Endodermal cell (in vitro differentiated cells): ENCODE measurements around the gene RBMS1. TPM values are rescaled to one million over a fixed set of nuclear protein-coding genes. Genes with fewer than 3 reads are reported as not detected.

ENCODE experiments used
- DNase-seq: peaks from one replicate; pipeline ENCODE4 v3.0.0-alpha.2; 2017
- H3K27ac ChIP-seq: 2 replicates; pipeline ENCODE4 v1.5.1; 2013; ENCODE audit warnings: mild to moderate bottlenecking, low read depth, low read length, moderate library complexity
- H3K27me3 ChIP-seq: 2 replicates; pipeline ENCODE4 v1.6.1; 2013; ENCODE audit warnings: mild to moderate bottlenecking, low read length, moderate library complexity; ENCODE audit not compliant: insufficient read depth, control insufficient read depth, poor library complexity, severe bottlenecking
- H3K36me3 ChIP-seq: 2 replicates; pipeline ENCODE4 v1.7.0; 2013; ENCODE audit warnings: mild to moderate bottlenecking, low read length, moderate library complexity; ENCODE audit not compliant: control insufficient read depth, insufficient read depth
- H3K4me1 ChIP-seq: one replicate; pipeline ENCODE4 v1.7.0; 2013; ENCODE audit warnings: low read length; ENCODE audit not compliant: control insufficient read depth, insufficient read depth
- H3K4me3 ChIP-seq: 2 replicates; pipeline ENCODE4 v1.5.1; 2013; ENCODE audit warnings: mild to moderate bottlenecking, low read length, moderate library complexity
- H3K9ac ChIP-seq: 2 replicates; pipeline ENCODE4 v1.6.1; 2013; ENCODE audit warnings: mild to moderate bottlenecking, low read length, moderate library complexity; ENCODE audit not compliant: poor library complexity, severe bottlenecking; ENCODE audit errors: extremely low read depth
- H3K9me3 ChIP-seq: 2 replicates; pipeline ENCODE4 v1.6.1; 2013; ENCODE audit warnings: mild to moderate bottlenecking, low read length, moderate library complexity; ENCODE audit not compliant: control insufficient read depth
- H3K27ac Mint-ChIP-seq: 2 replicates; pipeline ENCODE4 v1.8.0; 2020; ENCODE audit warnings: mixed read lengths
- H3K27me3 Mint-ChIP-seq: 2 replicates; pipeline ENCODE4 v1.8.0; 2021; ENCODE audit warnings: mild to moderate bottlenecking, mixed read lengths; ENCODE audit not compliant: insufficient read depth
- H3K36me3 Mint-ChIP-seq: 2 replicates; pipeline ENCODE4 v1.8.0; 2020; ENCODE audit warnings: low read depth, mixed read lengths
- H3K4me1 Mint-ChIP-seq: 2 replicates; pipeline ENCODE4 v1.8.0; 2020; ENCODE audit warnings: mixed read lengths
- H3K4me3 Mint-ChIP-seq: 2 replicates; pipeline ENCODE4 v1.8.0; 2020; ENCODE audit warnings: mild to moderate bottlenecking, moderate library complexity, mixed read lengths
- H3K9me3 Mint-ChIP-seq: 2 replicates; pipeline ENCODE4 v1.8.0; 2020; ENCODE audit warnings: mild to moderate bottlenecking, mixed read lengths
- WGBS, 2 experiments: methylation state at CpG; one replicate each; pipeline versions ENCODE4 v1.1.5 to v1.1.7; 2013; ENCODE audit warnings: missing lambda C conversion rate in 2 of 2, mixed read lengths in 1 of 2; ENCODE audit not compliant: insufficient coverage in 1 of 2, insufficient read length in 1 of 2; 5-methylcytosine and 5-hydroxymethylcytosine counted together
- total RNA-seq, 2 donors: library from RNA; stranded (reverse); fragmentation: NEBNext Ultra II Directional in 1 of 2; extraction: Animal tissue kit (Norgen Biotek cat#: 25700) in 1 of 2; gene quantifications; 2 replicates in 1 of 2; 3 replicates in 1 of 2; pipeline ENCODE4 v1.2.1, GENCODE V29; 2021
- TF ChIP-seq, protein P1 (sequence below): fragments of 200-600 bp; sonication (generic); conservative IDR thresholded peaks from 2 replicates; pipeline ENCODE4 v1.5.0; 2021; ENCODE audit warnings: antibody characterized with exemption, mild to moderate bottlenecking

Gene RBMS1
- total RNA-seq, 2 donors from 2014 or later: 90.7 to 124 TPM

DNA sequence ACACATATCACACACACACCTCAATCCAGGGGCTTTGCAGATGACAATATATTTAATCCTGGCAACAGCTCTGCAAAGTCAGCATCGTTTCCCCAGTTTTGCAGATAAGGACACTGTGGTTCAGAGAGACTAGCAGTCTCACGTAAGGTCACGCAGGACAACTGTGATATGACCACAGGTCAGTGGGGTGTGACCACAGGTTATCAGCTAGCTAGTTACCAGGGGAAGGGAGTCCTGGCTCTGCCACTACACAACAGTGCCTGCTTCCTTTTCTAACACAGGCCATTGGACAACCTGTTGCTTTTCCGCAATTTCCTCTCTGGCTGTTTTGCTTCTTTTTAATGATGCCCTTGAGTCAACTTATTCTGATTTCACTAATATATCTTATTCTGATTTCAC, 33.3 kb downstream of the RBMS1 start:
- no peak overlapping the region for H3K27ac ChIP-seq
- H3K9ac ChIP-seq: no peak overlapping the region
- H3K27me3 ChIP-seq: no peaks in the 10 kb centered on the region
- no peaks in the 10 kb centered on the region for H3K9me3 ChIP-seq
- DNase-seq: no peak
- peaks cover 11% of the 10 kb centered on the region for H3K36me3 ChIP-seq
- Mint-ChIP-seq H3K27ac (no peak overlapping the region), H3K4me3 (no peak overlapping the region), H3K36me3 (peaks cover 24% of the 10 kb centered on the region), H3K27me3 (no peaks in the 10 kb centered on the region), H3K4me1 (peaks cover 6% of the 10 kb centered on the region), H3K9me3 (no peaks in the 10 kb centered on the region)
- TF ChIP-seq, protein P1, sequence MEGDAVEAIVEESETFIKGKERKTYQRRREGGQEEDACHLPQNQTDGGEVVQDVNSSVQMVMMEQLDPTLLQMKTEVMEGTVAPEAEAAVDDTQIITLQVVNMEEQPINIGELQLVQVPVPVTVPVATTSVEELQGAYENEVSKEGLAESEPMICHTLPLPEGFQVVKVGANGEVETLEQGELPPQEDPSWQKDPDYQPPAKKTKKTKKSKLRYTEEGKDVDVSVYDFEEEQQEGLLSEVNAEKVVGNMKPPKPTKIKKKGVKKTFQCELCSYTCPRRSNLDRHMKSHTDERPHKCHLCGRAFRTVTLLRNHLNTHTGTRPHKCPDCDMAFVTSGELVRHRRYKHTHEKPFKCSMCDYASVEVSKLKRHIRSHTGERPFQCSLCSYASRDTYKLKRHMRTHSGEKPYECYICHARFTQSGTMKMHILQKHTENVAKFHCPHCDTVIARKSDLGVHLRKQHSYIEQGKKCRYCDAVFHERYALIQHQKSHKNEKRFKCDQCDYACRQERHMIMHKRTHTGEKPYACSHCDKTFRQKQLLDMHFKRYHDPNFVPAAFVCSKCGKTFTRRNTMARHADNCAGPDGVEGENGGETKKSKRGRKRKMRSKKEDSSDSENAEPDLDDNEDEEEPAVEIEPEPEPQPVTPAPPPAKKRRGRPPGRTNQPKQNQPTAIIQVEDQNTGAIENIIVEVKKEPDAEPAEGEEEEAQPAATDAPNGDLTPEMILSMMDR: no peak
- 89 to 94% methylated on average over 2 to 4 of the region's 4 CpGs for WGBS, 2 experiments
- no peaks in the 10 kb centered on the region for H3K4me1 ChIP-seq
- no peak overlapping the region for H3K4me3 ChIP-seq

DNA sequence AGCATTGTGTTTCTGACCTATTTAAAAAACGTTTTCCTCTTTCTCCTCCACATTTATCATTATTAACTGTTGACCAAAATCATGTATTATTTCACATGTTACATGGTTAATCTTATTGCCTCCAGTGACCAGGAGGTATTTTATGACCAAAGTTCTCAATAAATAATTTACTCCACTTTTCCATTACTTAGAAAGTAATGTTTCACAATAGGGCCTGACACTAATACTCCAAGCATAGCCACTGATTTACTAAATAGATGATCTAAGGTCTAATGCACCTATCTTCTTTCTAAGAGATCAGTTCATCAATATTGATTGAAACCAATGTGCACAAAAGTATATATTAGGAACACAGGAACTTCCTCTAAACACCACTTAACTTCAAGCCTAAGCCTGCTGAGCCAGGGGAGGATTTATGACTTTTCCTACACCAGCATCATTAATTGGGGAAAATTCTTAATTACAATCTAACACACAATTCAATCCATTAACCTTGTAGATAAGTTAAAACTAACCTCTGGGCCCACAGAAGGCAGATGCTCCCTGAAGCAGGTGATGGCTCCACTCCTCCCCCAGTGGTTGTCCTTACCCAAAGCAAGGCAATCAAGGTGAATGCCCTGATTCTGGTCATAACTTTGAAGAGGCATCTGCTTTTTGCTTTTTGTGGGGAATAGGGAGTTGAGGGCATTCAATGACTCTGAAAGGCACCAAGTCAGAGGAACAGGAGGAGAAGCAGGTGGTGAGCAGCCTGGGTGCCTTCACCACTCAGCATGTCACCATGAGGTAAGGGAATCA, 33.9 kb downstream of the RBMS1 start:
- peak; percentile 52 for DNase-seq
- TF ChIP-seq, protein P1: peak; percentile 55
- peaks cover 11% of the 10 kb centered on the region for H3K36me3 ChIP-seq
- no peaks in the 10 kb centered on the region for H3K27me3 Mint-ChIP-seq
- no peak overlapping the region for H3K9ac ChIP-seq
- no peaks in the 10 kb centered on the region for H3K4me1 ChIP-seq
- no peak overlapping the region for H3K4me3 ChIP-seq
- H3K4me3 Mint-ChIP-seq: no peak overlapping the region
- H3K27ac Mint-ChIP-seq: no peak overlapping the region
- no peak overlapping the region for H3K27ac ChIP-seq
- no peaks in the 10 kb centered on the region for H3K9me3 ChIP-seq
- no peaks in the 10 kb centered on the region for H3K9me3 Mint-ChIP-seq
- WGBS, 2 experiments: 85 to 86% methylated on average over 1 of the region's 1 CpG
- H3K36me3 Mint-ChIP-seq: peaks cover 26% of the 10 kb centered on the region
- no peaks in the 10 kb centered on the region for H3K27me3 ChIP-seq
- H3K4me1 Mint-ChIP-seq: peaks cover 5% of the 10 kb centered on the region

DNA sequence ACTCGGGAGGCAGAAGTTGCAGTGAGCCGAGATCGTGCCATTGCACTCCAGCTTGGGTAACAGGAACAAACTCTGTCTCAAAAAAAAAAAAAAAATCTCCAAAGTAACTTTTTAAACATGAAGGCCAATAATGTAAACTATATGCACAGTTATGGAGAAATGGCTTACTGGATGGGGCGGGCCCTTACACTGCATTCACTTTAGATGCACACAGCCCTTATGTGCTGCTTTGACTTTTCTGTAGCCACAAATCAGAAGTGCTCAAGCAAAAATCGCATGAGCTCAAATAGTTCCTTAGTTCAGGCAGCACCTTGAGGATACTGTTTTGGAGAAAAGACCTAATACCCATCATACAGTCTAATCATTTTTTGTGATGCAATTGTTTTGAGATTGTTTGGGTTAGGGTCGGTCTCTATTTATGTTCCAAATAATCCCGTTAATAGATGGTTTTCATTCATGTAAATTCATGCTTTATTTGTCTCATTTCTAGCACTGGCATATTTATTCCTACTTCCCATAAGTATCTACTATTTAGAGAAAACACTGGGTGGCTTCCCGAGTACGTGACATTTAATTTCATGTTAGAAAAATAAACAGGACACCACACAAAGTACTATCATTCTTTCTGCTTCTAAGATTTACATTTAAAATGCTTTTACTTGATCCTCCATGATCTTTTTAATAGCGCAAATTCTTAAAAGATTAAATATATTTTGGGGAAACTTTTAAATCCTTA, 34.7 kb downstream of the RBMS1 start:
- Histone ChIP-seq H3K4me3 (no peak overlapping the region), H3K27me3 (no peaks in the 10 kb centered on the region), H3K27ac (no peak overlapping the region), H3K36me3 (peaks cover 11% of the 10 kb centered on the region), H3K9me3 (no peaks in the 10 kb centered on the region), H3K9ac (no peak overlapping the region), H3K4me1 (no peaks in the 10 kb centered on the region)
- no peak overlapping the region for H3K27ac Mint-ChIP-seq
- no peak for DNase-seq
- no peak overlapping the region for H3K4me3 Mint-ChIP-seq
- H3K27me3 Mint-ChIP-seq: no peaks in the 10 kb centered on the region
- H3K9me3 Mint-ChIP-seq: no peaks in the 10 kb centered on the region
- peaks cover 24% of the 10 kb centered on the region for H3K36me3 Mint-ChIP-seq
- H3K4me1 Mint-ChIP-seq: peaks cover 5% of the 10 kb centered on the region
- WGBS, 2 experiments: 90 to 97% methylated on average over 2 to 10 of the region's 10 CpGs
- TF ChIP-seq, protein P1: no peak
